A673 (cell line): ENCODE data around the gene TMEM63A. TPM values are rescaled to one million over a fixed set of nuclear protein-coding genes. Genes with fewer than 3 reads are reported as not detected.

ENCODE experiments used
- BruUV-seq: library from RNA; stranded (reverse); fragments of 400-500 nt; replicated peaks from 2 replicates; lab custom pipeline; 2021; lab: Mats Ljungman, UMichigan
- CTCF ChIA-PET: fragments of 300-600 bp; sonication (Branson Sonifier 250); formaldehyde crosslinking; loops from one replicate; lab custom pipeline; 2022; ENCODE audit warnings: antibody characterized with exemption; lab: Charles Lee
- POLR2A ChIA-PET: fragments of 300-600 bp; sonication (Branson Sonifier 250); formaldehyde crosslinking; loops from one replicate; lab custom pipeline; 2022; ENCODE audit warnings: antibody characterized with exemption; ENCODE audit not compliant: low non-redundant PET; lab: Charles Lee
- DNase-seq: peaks from one replicate; pipeline ENCODE4 v3.0.0-alpha.2; 2015; ENCODE audit warnings: low spot score
- H3K27ac ChIP-seq: fragments of 200-600 bp; sonication (generic); 2 replicates; pipeline ENCODE4 v1.5.1; 2016; ENCODE audit warnings: mixed run types, low read depth, mild to moderate bottlenecking, mixed read lengths, antibody characterized with exemption, low read length; ENCODE audit not compliant: poor library complexity, severe bottlenecking
- H3K27me3 ChIP-seq: fragments of 200-600 bp; sonication (generic); replicated peaks from 2 replicates; pipeline ENCODE4 v1.6.1; 2017; ENCODE audit warnings: mixed run types, low read depth, mild to moderate bottlenecking, mixed read lengths, antibody characterized with exemption, low read length; ENCODE audit not compliant: insufficient read depth, poor library complexity
- H3K36me3 ChIP-seq: fragments of 200-600 bp; sonication (generic); 2 replicates; pipeline ENCODE4 v1.6.1; 2016; ENCODE audit warnings: mixed run types, mild to moderate bottlenecking, mixed read lengths, antibody characterized with exemption, low read length; ENCODE audit not compliant: insufficient read depth, poor library complexity, severe bottlenecking
- H3K4me1 ChIP-seq: fragments of 200-600 bp; sonication (generic); 2 replicates; pipeline ENCODE4 v1.6.1; 2017; ENCODE audit warnings: mixed run types, mild to moderate bottlenecking, mixed read lengths, antibody characterized with exemption, low read length; ENCODE audit not compliant: insufficient read depth, poor library complexity, severe bottlenecking
- H3K4me3 ChIP-seq: fragments of 200-600 bp; sonication (generic); 2 replicates; pipeline ENCODE4 v1.5.1; 2016; ENCODE audit warnings: low read depth, mixed run types, mild to moderate bottlenecking, mixed read lengths, low read length; ENCODE audit not compliant: poor library complexity, severe bottlenecking
- H3K9me3 ChIP-seq: fragments of 200-600 bp; sonication (generic); 2 replicates; pipeline ENCODE4 v1.6.1; 2016; ENCODE audit warnings: mixed run types, low read depth, mild to moderate bottlenecking, mixed read lengths, antibody characterized with exemption, low read length; ENCODE audit not compliant: poor library complexity, severe bottlenecking
- CTCF ChIP-seq: fragments of 300-800, 200-600 bp; sonication (generic); conservative IDR thresholded peaks from 2 replicates; pipeline ENCODE4 v1.5.1; 2017; ENCODE audit warnings: low read depth, mild to moderate bottlenecking, antibody characterized with exemption, low read length, moderate library complexity, mixed read lengths
- EZH2 ChIP-seq: fragments of 200-600 bp; sonication (generic); IDR thresholded peaks from 2 replicates; pipeline ENCODE4 v1.6.1; 2017; ENCODE audit warnings: borderline replicate concordance, low read depth, mild to moderate bottlenecking, mixed read lengths, antibody characterized with exemption, low read length; ENCODE audit not compliant: poor library complexity, severe bottlenecking
- intact Hi-C: fragments of 100-400 bp; cut with micrococcal nuclease; formaldehyde crosslinking; loops from one replicate; pipeline ENCODE4 v1.10.0; 2022; ENCODE audit not compliant: unreplicated experiment
- total RNA-seq: library from RNA; stranded (reverse); gene quantifications from 2 replicates; pipeline ENCODE4 v1.2.3, GENCODE V29; 2021

The TMEM63A gene
- total RNA-seq, 1 experiment from 2014 or later = 25.3 TPM

GRCh38 chr1:225875044-225875815 is 7.0 kb downstream of the TMEM63A start:
- BruUV-seq = no TSS peak
- H3K4me1 ChIP-seq = no peaks in the 10 kb centered on the region
- ChIA-PET POLR2A (no interaction called here), CTCF (interaction anchor here (0.6 kb wide), 1 partner anchor 111 kb away, joined by 4 read pairs; no protein-coding TSS in a partner anchor)
- no peak overlapping the region for H3K27ac ChIP-seq
- H3K27me3 ChIP-seq = no peaks in the 10 kb centered on the region
- intact Hi-C loops = no loop called here
- no peak for DNase-seq
- no peak for TF ChIP-seq EZH2
- TF ChIP-seq CTCF = no peak
- peaks cover 4% of the 10 kb centered on the region for H3K36me3 ChIP-seq
- no peaks in the 10 kb centered on the region for H3K9me3 ChIP-seq
- H3K4me3 ChIP-seq = no peak overlapping the region

- no TSS peak for BruUV-seq
- intact Hi-C loops = no loop called here
- TF ChIP-seq EZH2 = no peak
- TF ChIP-seq CTCF = no peak
- Histone ChIP-seq H3K4me3 (no peak overlapping the region), H3K27ac (no peak overlapping the region), H3K9me3 (no peaks in the 10 kb centered on the region), H3K27me3 (no peaks in the 10 kb centered on the region), H3K4me1 (no peaks in the 10 kb centered on the region), H3K36me3 (peaks cover 4% of the 10 kb centered on the region)
- no peak for DNase-seq
- CTCF ChIA-PET = no interaction called here
- POLR2A ChIA-PET = no interaction called here
Observed at GRCh38 chr1:225874431-225874830, 7.7 kb downstream of the TMEM63A start.

GRCh38 chr1:225873281-225873850 is 8.8 kb downstream of the TMEM63A start:
- ChIA-PET POLR2A (no interaction called here), CTCF (no interaction called here)
- no peak overlapping the region for H3K4me3 ChIP-seq
- H3K27me3 ChIP-seq = no peaks in the 10 kb centered on the region
- intact Hi-C loops = no loop called here
- no peak overlapping the region for H3K27ac ChIP-seq
- no TSS peak for BruUV-seq
- H3K9me3 ChIP-seq = no peaks in the 10 kb centered on the region
- no peak for DNase-seq
- peaks cover 4% of the 10 kb centered on the region for H3K36me3 ChIP-seq
- no peaks in the 10 kb centered on the region for H3K4me1 ChIP-seq
- TF ChIP-seq CTCF (no peak), EZH2 (no peak)
